ENCODE measurements around the gene TEDC1.

GRCh38 chr14:105442834-105443233 lies 48.2 kb upstream of the TEDC1 start:
- no peak for TF ChIP-seq CTCF (conservative IDR thresholded peaks at IDR 0.05; ENCODE audit: low read depth, low read length)
- no peak for TF ChIP-seq EZH2 (IDR thresholded peaks at IDR 0.05; ENCODE audit: borderline replicate concordance, low read depth, low read length, poor library complexity, severe bottlenecking)
